WTC11 (cell line): ENCODE results near the gene KCNQ4. TPM values are rescaled to one million over a fixed set of nuclear protein-coding genes. Genes with fewer than 3 reads are reported as not detected.

ENCODE experiments used
- ATAC-seq: fragments of 200-7000 bp; cut with Tn5 transposase; 2 replicates; pipeline ENCODE4 v1.10.0; 2021; ENCODE audit warnings: mild to moderate bottlenecking, moderate library complexity
- CTCF ChIA-PET: fragments of 300-600 bp; sonication (Branson Sonifier 250); formaldehyde crosslinking; loops from one replicate; lab custom pipeline; 2021; ENCODE audit warnings: antibody characterized with exemption; lab: Charles Lee
- POLR2A ChIA-PET: fragments of 350-600 bp; sonication (Branson Sonifier 250); formaldehyde crosslinking; loops from one replicate; lab custom pipeline; 2021; ENCODE audit warnings: antibody characterized with exemption; lab: Charles Lee
- DNase-seq: peaks from one replicate; pipeline ENCODE4 v3.0.0; 2021; ENCODE audit warnings: low spot score
- H3K27ac Mint-ChIP-seq: 2 replicates; pipeline ENCODE4 v1.8.0; 2021; ENCODE audit warnings: mixed read lengths
- H3K27me3 Mint-ChIP-seq: 2 replicates; pipeline ENCODE4 v1.8.0; 2021; ENCODE audit warnings: low read depth, mild to moderate bottlenecking, moderate library complexity, mixed read lengths
- H3K36me3 Mint-ChIP-seq: 2 replicates; pipeline ENCODE4 v1.8.0; 2021; ENCODE audit warnings: mixed read lengths
- H3K4me1 Mint-ChIP-seq: 2 replicates; pipeline ENCODE4 v1.8.0; 2022; ENCODE audit warnings: mixed read lengths
- H3K4me3 Mint-ChIP-seq: 2 replicates; pipeline ENCODE4 v1.8.0; 2021; ENCODE audit warnings: mild to moderate bottlenecking, moderate library complexity, mixed read lengths
- H3K9me3 Mint-ChIP-seq: 2 replicates; pipeline ENCODE4 v1.8.0; 2021; ENCODE audit warnings: mixed read lengths
- ESRRA ChIP-seq: sonication (generic); formaldehyde crosslinking; IDR thresholded peaks from 2 replicates; pipeline ENCODE4 v1.8.1; 2022; ENCODE audit warnings: mild to moderate bottlenecking, missing genetic modification reagents, borderline replicate concordance
- FOXP4 ChIP-seq: sonication (generic); formaldehyde crosslinking; IDR thresholded peaks from 2 replicates; pipeline ENCODE4 v1.8.0; 2022; ENCODE audit warnings: mild to moderate bottlenecking, missing genetic modification reagents
- JUN ChIP-seq: sonication (generic); formaldehyde crosslinking; IDR thresholded peaks from 2 replicates; pipeline ENCODE4 v1.8.0; 2023; ENCODE audit warnings: mild to moderate bottlenecking, missing genetic modification reagents
- MAX ChIP-seq: sonication (generic); formaldehyde crosslinking; IDR thresholded peaks from 2 replicates; pipeline ENCODE4 v1.8.0; 2022; ENCODE audit warnings: mild to moderate bottlenecking, missing genetic modification reagents
- MYBL2 ChIP-seq: sonication (generic); formaldehyde crosslinking; IDR thresholded peaks from 2 replicates; pipeline ENCODE4 v1.8.1; 2023; ENCODE audit warnings: mild to moderate bottlenecking, moderate library complexity, missing genetic modification reagents
- OVOL2 ChIP-seq: fragments of 250-450 bp; sonication (Bioruptor Pico); IDR thresholded peaks from 2 replicates; pipeline ENCODE4 v1.9.0; 2021; ENCODE audit warnings: mild to moderate bottlenecking, borderline replicate concordance
- PRRX2 ChIP-seq: fragments of 250-450 bp; sonication (Bioruptor Pico); IDR thresholded peaks from 2 replicates; pipeline ENCODE4 v1.8.0; 2021; ENCODE audit warnings: mild to moderate bottlenecking
- TEAD1 ChIP-seq: sonication (generic); formaldehyde crosslinking; IDR thresholded peaks from 2 replicates; pipeline ENCODE4 v1.8.0; 2022; ENCODE audit warnings: mild to moderate bottlenecking, missing genetic modification reagents
- ZNF138 ChIP-seq: sonication (generic); formaldehyde crosslinking; conservative IDR thresholded peaks from 2 replicates; pipeline ENCODE4 v1.8.1; 2022; ENCODE audit warnings: mild to moderate bottlenecking, moderate library complexity, missing genetic modification reagents
- ZNF416 ChIP-seq: fragments of 250-450 bp; sonication (Bioruptor Pico); IDR thresholded peaks from 2 replicates; pipeline ENCODE4 v1.9.0; 2021; ENCODE audit warnings: mild to moderate bottlenecking, inconsistent platforms
- total RNA-seq: library from RNA; stranded (reverse); gene quantifications from 3 replicates; pipeline ENCODE4 v1.2.3, GENCODE V29; 2021
- TF ChIP-seq, protein P1 (sequence below): fragments of 250-450 bp; sonication (Bioruptor Pico); IDR thresholded peaks from 2 replicates; pipeline ENCODE4 v1.9.0; 2021; ENCODE audit warnings: mild to moderate bottlenecking
- TF ChIP-seq, protein P2 (sequence below): sonication (generic); formaldehyde crosslinking; IDR thresholded peaks from 2 replicates; pipeline ENCODE4 v1.8.1; 2023; ENCODE audit warnings: mild to moderate bottlenecking, missing genetic modification reagents
- TF ChIP-seq, protein P3 (sequence below): sonication (generic); formaldehyde crosslinking; IDR thresholded peaks from 2 replicates; pipeline ENCODE4 v1.8.0; 2023; ENCODE audit warnings: missing genetic modification reagents, mild to moderate bottlenecking, borderline replicate concordance

The KCNQ4 gene
- total RNA-seq, 1 experiment from 2014 or later = 4.0 TPM

- TF ChIP-seq, protein P1, sequence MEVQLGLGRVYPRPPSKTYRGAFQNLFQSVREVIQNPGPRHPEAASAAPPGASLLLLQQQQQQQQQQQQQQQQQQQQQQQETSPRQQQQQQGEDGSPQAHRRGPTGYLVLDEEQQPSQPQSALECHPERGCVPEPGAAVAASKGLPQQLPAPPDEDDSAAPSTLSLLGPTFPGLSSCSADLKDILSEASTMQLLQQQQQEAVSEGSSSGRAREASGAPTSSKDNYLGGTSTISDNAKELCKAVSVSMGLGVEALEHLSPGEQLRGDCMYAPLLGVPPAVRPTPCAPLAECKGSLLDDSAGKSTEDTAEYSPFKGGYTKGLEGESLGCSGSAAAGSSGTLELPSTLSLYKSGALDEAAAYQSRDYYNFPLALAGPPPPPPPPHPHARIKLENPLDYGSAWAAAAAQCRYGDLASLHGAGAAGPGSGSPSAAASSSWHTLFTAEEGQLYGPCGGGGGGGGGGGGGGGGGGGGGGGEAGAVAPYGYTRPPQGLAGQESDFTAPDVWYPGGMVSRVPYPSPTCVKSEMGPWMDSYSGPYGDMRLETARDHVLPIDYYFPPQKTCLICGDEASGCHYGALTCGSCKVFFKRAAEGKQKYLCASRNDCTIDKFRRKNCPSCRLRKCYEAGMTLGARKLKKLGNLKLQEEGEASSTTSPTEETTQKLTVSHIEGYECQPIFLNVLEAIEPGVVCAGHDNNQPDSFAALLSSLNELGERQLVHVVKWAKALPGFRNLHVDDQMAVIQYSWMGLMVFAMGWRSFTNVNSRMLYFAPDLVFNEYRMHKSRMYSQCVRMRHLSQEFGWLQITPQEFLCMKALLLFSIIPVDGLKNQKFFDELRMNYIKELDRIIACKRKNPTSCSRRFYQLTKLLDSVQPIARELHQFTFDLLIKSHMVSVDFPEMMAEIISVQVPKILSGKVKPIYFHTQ = no peak
- TF ChIP-seq ZNF138 (CRISPR knock-in tag) = no peak
- no peak for TF ChIP-seq TEAD1
- no peak for TF ChIP-seq OVOL2 (CRISPR knock-in tag)
Measured at GRCh38 chr1:40860706-40861223, 77.2 kb downstream of the KCNQ4 start (continued).

GRCh38 chr1:40861224-40862003 is 77.8 kb downstream of the KCNQ4 start:
- peaks cover 18% of the 10 kb centered on the region for H3K4me1 Mint-ChIP-seq
- H3K9me3 Mint-ChIP-seq = no peaks in the 10 kb centered on the region
- DNase-seq (peak; percentile 45), ATAC-seq (no peak; the same call in 1 of the 2 replicates)
- POLR2A ChIA-PET = interaction anchor here (1.1 to 3.2 kb wide), 5 partner anchors 46 to 119 kb away, joined by 3 to 46 read pairs (median 5); partner anchors contain the start of gene CTPS1
- no peak overlapping the region for H3K27ac Mint-ChIP-seq
- CTCF ChIA-PET = interaction anchor here (0.5 to 19.7 kb wide), 17 partner anchors 11 to 129 kb away, joined by 3 to 515 read pairs (median 6); partner anchors contain the start of gene CTPS1
- peaks cover 32% of the 10 kb centered on the region for H3K27me3 Mint-ChIP-seq
- TF ChIP-seq ESRRA = no peak
- TF ChIP-seq, protein P2, sequence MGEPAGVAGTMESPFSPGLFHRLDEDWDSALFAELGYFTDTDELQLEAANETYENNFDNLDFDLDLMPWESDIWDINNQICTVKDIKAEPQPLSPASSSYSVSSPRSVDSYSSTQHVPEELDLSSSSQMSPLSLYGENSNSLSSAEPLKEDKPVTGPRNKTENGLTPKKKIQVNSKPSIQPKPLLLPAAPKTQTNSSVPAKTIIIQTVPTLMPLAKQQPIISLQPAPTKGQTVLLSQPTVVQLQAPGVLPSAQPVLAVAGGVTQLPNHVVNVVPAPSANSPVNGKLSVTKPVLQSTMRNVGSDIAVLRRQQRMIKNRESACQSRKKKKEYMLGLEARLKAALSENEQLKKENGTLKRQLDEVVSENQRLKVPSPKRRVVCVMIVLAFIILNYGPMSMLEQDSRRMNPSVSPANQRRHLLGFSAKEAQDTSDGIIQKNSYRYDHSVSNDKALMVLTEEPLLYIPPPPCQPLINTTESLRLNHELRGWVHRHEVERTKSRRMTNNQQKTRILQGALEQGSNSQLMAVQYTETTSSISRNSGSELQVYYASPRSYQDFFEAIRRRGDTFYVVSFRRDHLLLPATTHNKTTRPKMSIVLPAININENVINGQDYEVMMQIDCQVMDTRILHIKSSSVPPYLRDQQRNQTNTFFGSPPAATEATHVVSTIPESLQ = no peak
- peak; percentile 33; the same call in 1 of the 2 replicates for TF ChIP-seq ZNF416 (CRISPR knock-in tag)
- TF ChIP-seq, protein P3, sequence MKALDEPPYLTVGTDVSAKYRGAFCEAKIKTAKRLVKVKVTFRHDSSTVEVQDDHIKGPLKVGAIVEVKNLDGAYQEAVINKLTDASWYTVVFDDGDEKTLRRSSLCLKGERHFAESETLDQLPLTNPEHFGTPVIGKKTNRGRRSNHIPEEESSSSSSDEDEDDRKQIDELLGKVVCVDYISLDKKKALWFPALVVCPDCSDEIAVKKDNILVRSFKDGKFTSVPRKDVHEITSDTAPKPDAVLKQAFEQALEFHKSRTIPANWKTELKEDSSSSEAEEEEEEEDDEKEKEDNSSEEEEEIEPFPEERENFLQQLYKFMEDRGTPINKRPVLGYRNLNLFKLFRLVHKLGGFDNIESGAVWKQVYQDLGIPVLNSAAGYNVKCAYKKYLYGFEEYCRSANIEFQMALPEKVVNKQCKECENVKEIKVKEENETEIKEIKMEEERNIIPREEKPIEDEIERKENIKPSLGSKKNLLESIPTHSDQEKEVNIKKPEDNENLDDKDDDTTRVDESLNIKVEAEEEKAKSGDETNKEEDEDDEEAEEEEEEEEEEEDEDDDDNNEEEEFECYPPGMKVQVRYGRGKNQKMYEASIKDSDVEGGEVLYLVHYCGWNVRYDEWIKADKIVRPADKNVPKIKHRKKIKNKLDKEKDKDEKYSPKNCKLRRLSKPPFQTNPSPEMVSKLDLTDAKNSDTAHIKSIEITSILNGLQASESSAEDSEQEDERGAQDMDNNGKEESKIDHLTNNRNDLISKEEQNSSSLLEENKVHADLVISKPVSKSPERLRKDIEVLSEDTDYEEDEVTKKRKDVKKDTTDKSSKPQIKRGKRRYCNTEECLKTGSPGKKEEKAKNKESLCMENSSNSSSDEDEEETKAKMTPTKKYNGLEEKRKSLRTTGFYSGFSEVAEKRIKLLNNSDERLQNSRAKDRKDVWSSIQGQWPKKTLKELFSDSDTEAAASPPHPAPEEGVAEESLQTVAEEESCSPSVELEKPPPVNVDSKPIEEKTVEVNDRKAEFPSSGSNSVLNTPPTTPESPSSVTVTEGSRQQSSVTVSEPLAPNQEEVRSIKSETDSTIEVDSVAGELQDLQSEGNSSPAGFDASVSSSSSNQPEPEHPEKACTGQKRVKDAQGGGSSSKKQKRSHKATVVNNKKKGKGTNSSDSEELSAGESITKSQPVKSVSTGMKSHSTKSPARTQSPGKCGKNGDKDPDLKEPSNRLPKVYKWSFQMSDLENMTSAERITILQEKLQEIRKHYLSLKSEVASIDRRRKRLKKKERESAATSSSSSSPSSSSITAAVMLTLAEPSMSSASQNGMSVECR = peak; percentile 50; the same call in 1 of the 2 replicates
- no peak for TF ChIP-seq MYBL2 (CRISPR knock-in tag)
- no peak for TF ChIP-seq JUN (CRISPR knock-in tag)
- no peak for TF ChIP-seq PRRX2 (CRISPR knock-in tag)
- TF ChIP-seq MAX (CRISPR knock-in tag) = peak; percentile 74; the same call in 1 of the 2 replicates
- 0 out of 2 replicates have a peak, but pooled peaks have one; percentile 43 for TF ChIP-seq FOXP4 (CRISPR knock-in tag)
- no peaks in the 10 kb centered on the region for H3K36me3 Mint-ChIP-seq
- H3K4me3 Mint-ChIP-seq = peak overlapping the region; percentile 71
